IPS-20b (cell line): ENCODE results near the gene CHST11.

Experiments
- H3K27ac ChIP-seq: one replicate; pipeline ENCODE4 v1.5.1; 2013; ENCODE audit warnings: low read length
- H3K27me3 ChIP-seq: 2 replicates; pipeline ENCODE4 v1.6.1; 2013; ENCODE audit warnings: mild to moderate bottlenecking, low read length, inconsistent platforms; ENCODE audit not compliant: insufficient read depth
- H3K36me3 ChIP-seq: 2 replicates; pipeline ENCODE4 v1.6.1; 2013; ENCODE audit warnings: low read depth, mild to moderate bottlenecking, inconsistent platforms, low read length, moderate library complexity; ENCODE audit not compliant: insufficient read depth
- H3K4me1 ChIP-seq: 2 replicates; pipeline ENCODE4 v1.6.1; 2013; ENCODE audit warnings: mild to moderate bottlenecking, control low read depth, inconsistent platforms, low read length, moderate library complexity; ENCODE audit not compliant: insufficient read depth
- H3K4me3 ChIP-seq: 2 replicates; pipeline ENCODE4 v1.5.1; 2013; ENCODE audit warnings: mild to moderate bottlenecking, low read length, inconsistent platforms
- H3K9ac ChIP-seq: 2 replicates; pipeline ENCODE4 v1.6.1; 2013; ENCODE audit warnings: low read depth, mild to moderate bottlenecking, inconsistent platforms, low read length, moderate library complexity
- H3K9me3 ChIP-seq: 2 replicates; pipeline ENCODE4 v1.6.1; 2013; ENCODE audit warnings: mild to moderate bottlenecking, low read depth, low read length, inconsistent platforms; ENCODE audit not compliant: insufficient read depth

Gene CHST11

DNA sequence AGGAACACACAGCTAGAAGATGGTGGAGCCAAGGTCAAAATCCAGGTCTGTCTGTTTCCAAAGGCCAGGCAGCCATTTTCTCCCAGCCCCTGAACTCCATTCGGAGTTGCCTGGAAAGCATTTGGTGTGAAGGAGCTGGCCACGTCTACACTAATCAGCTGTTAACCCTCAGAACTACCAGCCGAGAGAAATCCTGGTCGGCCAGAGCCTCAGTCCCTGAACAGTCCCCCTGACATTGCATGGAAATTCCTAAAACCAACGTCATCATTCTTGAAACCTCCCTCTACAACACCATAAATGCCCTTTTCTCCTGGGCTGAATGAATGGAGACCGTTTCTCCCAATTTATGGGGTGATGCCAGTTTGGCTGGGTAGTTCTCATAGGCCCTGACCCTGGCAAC is 255.7 kb downstream of the CHST11 start:
- H3K27me3 ChIP-seq: no peaks in the 10 kb centered on the region

DNA sequence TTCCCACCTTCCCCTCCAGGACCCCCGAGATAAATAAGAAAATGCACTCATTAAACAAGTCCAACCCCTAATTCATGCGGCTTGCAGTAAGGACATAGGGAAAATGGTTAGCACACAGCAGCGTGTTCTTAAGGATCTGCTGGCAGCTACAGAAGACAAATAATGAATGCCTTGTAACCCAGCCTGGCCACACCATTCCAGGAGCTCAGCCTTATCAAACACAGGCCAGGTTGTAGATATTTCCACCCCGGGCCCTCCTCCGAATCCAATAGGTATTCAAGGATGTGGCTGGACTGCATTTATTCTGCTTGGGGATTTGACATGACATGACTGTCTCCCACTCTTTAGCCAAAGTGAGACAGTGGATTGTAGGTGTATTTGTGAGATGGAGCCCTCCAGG is 256.2 kb downstream of the CHST11 start:
- H3K27ac ChIP-seq: no peak overlapping the region
- H3K9me3 ChIP-seq: no peaks in the 10 kb centered on the region
- no peak overlapping the region for H3K9ac ChIP-seq
- H3K36me3 ChIP-seq: no peaks in the 10 kb centered on the region
- H3K4me3 ChIP-seq: no peak overlapping the region
- peaks cover 24% of the 10 kb centered on the region for H3K4me1 ChIP-seq
- no peaks in the 10 kb centered on the region for H3K27me3 ChIP-seq

More for the DNA sequence above, 255.7 kb downstream of the CHST11 start:
- Histone ChIP-seq H3K4me3 (no peak overlapping the region), H3K9ac (no peak overlapping the region), H3K9me3 (no peaks in the 10 kb centered on the region), H3K27ac (no peak overlapping the region), H3K36me3 (no peaks in the 10 kb centered on the region), H3K4me1 (peaks cover 29% of the 10 kb centered on the region)

DNA sequence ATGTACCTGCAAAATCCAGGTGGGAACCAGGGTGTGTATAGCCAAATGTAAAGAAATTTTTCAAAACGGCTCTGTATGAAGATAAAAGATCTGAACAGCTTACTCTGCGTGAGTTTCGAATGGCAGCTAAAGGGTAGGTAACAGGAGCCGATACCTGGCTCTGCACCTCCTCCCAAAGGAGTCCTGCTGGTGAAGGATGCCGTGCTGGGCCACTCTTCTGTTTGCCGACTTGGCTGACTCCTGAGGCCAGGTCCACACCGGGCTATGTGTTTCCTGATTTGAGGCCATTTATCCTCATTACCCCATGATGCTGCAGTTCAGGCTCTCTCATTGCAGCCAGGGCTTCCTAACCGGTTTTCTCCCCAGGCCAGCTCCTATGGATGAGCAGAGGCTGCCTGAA is 256.7 kb downstream of the CHST11 start:
- Histone ChIP-seq H3K4me1 (peaks cover 21% of the 10 kb centered on the region), H3K36me3 (no peaks in the 10 kb centered on the region)

DNA sequence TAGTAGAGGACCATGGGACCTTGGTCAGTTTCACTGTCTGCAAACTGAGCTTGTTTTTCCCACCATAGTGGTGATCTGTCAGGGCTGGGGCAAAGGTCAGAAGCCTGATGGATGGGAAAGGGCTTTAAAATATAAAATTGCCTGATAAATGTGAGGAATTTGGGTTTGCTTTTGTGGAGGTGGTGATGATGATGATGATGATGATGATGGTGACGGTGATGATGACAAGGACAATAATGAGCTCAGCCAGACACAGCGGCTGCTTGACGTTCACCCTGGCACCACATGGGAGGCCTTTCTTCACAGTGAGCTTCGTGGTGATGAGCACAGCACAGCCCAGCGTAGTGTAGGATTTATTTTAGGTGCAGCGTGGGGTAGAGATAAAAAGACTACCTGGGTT is 257.6 kb downstream of the CHST11 start:
- Histone ChIP-seq H3K4me3 (no peak overlapping the region), H3K4me1 (peaks cover 14% of the 10 kb centered on the region; the same call in 1 of the 2 replicates), H3K27ac (no peak overlapping the region), H3K27me3 (no peaks in the 10 kb centered on the region), H3K9ac (no peak overlapping the region), H3K36me3 (no peaks in the 10 kb centered on the region), H3K9me3 (no peaks in the 10 kb centered on the region)

More for the DNA sequence above, 256.7 kb downstream of the CHST11 start:
- no peaks in the 10 kb centered on the region for H3K9me3 ChIP-seq
- no peak overlapping the region for H3K4me3 ChIP-seq
- H3K27me3 ChIP-seq: no peaks in the 10 kb centered on the region
- H3K27ac ChIP-seq: no peak overlapping the region
- H3K9ac ChIP-seq: no peak overlapping the region

DNA sequence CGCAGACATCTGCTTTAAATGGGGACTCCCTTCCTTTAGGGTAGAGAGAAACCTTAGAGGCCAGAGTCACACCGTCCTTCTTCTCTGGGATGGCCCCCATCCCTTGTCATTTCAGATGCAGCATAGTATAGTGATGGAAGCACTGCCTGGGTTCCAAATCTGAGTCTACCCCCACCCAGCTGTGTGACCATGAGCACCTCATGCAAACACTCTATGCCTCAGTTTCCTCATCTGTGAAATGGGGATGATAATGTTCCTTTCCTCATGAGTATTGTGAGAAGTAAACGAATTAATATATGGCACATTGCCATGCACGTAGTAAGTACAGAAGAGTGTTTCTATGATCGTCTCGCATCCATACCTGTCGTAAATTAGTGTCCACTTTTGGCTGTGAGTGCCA is 259.4 kb downstream of the CHST11 start:
- H3K36me3 ChIP-seq: no peaks in the 10 kb centered on the region
- H3K27ac ChIP-seq: no peak overlapping the region

DNA sequence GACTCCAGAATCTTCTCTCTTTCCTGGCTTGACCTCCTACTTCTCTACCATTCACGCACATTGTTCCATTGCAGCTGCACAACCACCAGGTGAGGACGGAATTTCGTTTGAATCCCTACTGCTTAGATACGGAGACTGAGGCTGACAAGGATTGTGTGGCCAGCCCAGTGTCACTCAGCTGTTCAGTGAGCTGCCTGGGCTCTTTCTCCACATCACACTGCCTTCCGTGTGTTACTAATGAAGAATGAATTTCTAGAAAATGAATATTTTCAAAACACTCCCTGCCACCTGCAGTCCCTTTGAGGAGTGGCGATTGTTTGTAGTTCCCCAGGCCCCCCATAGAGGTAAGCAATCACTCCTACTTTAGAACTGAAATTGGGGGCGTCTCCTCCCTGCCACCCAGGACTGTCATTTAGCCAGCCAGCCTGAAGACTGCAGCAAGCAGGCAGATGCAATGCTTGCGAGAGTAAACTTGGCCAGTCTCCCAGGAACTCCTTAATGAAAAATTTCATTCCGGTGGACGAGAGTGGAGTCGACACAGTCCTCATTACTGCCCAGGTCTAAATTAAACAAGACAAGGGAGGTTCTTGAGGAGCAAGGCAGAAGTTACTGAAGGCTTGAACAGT is 261.7 kb downstream of the CHST11 start:
- H3K4me1 ChIP-seq: peaks cover 13% of the 10 kb centered on the region; the same call in 1 of the 2 replicates
- H3K36me3 ChIP-seq: no peaks in the 10 kb centered on the region
- H3K9ac ChIP-seq: no peak overlapping the region
- no peaks in the 10 kb centered on the region for H3K9me3 ChIP-seq
- no peak overlapping the region for H3K27ac ChIP-seq
- no peak overlapping the region for H3K4me3 ChIP-seq
- no peaks in the 10 kb centered on the region for H3K27me3 ChIP-seq

More for the DNA sequence above, 259.4 kb downstream of the CHST11 start:
- no peaks in the 10 kb centered on the region for H3K27me3 ChIP-seq
- H3K4me3 ChIP-seq: no peak overlapping the region
- no peaks in the 10 kb centered on the region for H3K9me3 ChIP-seq
- H3K4me1 ChIP-seq: peaks cover 8% of the 10 kb centered on the region; the same call in 1 of the 2 replicates
- H3K9ac ChIP-seq: no peak overlapping the region

DNA sequence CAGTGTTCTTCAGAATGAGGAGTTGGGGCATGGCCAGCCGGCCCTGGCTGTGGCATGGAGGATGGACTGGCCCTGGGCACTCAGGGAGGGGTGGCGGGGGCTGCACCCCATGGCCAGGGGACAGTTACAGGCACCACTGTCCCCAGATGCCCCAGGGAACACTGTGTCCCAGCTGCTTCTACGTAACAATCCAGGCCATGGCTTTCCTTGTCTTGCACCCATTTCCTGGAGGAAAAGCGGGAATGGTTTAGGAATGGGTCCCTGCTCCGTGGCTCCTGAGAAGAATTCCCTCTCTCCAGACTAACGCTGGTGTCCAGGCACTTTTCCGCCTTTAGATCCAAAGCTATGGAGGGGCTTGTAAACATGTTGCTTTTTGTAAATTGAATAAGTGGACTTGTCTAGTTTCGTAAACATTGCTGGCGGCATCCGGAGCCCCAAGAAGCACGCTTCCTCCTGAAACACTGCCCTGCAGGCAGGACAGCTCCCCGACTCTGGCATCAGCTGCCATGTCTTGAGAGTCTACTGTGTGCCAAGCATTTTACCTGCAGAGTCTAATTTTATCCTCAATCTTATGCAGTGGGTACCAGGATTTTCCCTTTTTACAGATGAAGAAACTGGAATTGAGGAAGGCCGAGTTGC is 263.1 kb downstream of the CHST11 start:
- no peaks in the 10 kb centered on the region for H3K9me3 ChIP-seq
- no peak overlapping the region for H3K4me3 ChIP-seq
- H3K9ac ChIP-seq: 0 out of 2 replicates have a peak overlapping the region, but pooled peaks have one; percentile 0
- H3K36me3 ChIP-seq: no peaks in the 10 kb centered on the region
- peaks cover 11% of the 10 kb centered on the region; the same call in 1 of the 2 replicates for H3K4me1 ChIP-seq
- no peak overlapping the region for H3K27ac ChIP-seq
- H3K27me3 ChIP-seq: no peaks in the 10 kb centered on the region

DNA sequence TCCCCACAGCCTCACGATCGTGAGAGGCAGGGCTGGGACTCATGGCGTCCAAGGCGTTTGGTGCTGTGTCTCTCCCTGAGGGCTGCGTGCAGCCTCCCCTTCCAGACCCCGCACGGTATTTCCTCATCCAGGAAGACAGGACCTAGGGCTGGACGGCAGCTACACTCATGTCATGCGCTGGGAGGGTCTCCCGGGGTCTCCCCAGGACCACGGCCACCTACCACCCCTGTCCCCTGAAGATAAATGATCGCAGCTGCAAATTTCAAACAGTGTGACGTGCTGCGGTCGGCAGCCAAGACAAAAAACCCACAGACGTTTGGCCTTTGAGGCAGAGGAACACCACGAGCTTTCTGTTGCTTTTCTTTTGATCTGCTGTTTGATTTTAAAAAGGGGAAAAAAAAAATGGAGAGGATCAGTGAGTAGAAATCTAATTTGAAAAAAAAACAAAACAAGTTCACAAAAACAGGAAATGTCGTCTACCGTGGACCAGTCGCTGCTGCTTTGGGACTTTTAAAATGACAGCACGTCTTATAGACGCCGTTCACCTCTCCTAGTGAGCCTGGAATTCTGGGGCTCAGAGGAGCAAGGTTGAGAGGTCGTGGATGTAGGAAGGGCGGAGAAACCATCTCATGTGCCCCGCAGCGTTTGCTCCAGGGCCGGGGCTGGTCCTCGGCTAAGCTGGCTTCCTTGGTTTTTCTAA is 263.7 kb downstream of the CHST11 start:
- no peaks in the 10 kb centered on the region for H3K36me3 ChIP-seq
- no peak overlapping the region for H3K4me3 ChIP-seq
- H3K4me1 ChIP-seq: peaks cover 11% of the 10 kb centered on the region; the same call in 1 of the 2 replicates
- no peaks in the 10 kb centered on the region for H3K9me3 ChIP-seq
- no peak overlapping the region for H3K27ac ChIP-seq
- no peaks in the 10 kb centered on the region for H3K27me3 ChIP-seq
- 0 out of 2 replicates have a peak overlapping the region, but pooled peaks have one; percentile 0 for H3K9ac ChIP-seq

DNA sequence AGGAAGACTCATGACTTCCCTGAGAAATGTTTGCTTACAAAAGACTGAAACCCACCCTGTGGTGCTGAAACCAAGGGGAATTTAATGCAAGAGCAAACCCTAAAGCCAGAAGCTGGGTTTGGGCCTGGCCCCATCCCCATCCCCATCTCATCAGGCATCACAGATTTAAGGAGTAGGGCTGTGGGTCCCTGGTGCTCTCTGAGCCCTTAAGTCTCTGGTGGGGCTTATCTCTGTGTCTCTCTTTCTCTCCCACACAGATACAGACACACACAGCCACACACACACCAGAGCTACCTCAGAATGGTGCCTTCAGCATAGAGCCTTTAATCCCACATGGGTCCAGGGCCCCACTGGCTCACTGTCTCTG is 264.3 kb downstream of the CHST11 start:
- Histone ChIP-seq H3K27ac (no peak overlapping the region), H3K36me3 (no peaks in the 10 kb centered on the region), H3K9me3 (no peaks in the 10 kb centered on the region), H3K9ac (no peak overlapping the region), H3K4me3 (no peak overlapping the region), H3K4me1 (peaks cover 11% of the 10 kb centered on the region; the same call in 1 of the 2 replicates), H3K27me3 (no peaks in the 10 kb centered on the region)

DNA sequence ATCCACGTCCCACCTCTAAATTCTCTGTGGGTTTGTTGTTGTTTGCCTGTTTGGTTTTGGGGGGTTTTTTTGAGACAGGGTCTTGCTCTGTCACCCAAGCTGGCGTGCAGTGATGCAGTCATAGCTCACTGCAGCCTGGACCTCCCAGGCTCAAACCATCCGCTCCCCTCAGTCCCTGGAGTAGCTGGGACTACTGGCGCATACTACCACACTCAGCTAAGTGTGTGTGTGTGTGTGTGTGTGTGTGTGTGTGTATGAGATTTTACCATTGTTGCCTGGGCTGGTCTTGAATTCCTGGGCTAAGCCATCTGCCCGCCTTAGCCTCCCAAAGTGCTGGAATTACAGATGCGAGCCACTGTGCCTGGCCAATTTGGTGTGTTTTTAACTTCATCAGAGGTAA is 265.2 kb downstream of the CHST11 start:
- H3K27ac ChIP-seq: no peak overlapping the region
- H3K27me3 ChIP-seq: no peaks in the 10 kb centered on the region
- H3K4me3 ChIP-seq: no peak overlapping the region
- no peak overlapping the region for H3K9ac ChIP-seq
- no peaks in the 10 kb centered on the region for H3K9me3 ChIP-seq
- peaks cover 11% of the 10 kb centered on the region; the same call in 1 of the 2 replicates for H3K4me1 ChIP-seq
- no peaks in the 10 kb centered on the region for H3K36me3 ChIP-seq

DNA sequence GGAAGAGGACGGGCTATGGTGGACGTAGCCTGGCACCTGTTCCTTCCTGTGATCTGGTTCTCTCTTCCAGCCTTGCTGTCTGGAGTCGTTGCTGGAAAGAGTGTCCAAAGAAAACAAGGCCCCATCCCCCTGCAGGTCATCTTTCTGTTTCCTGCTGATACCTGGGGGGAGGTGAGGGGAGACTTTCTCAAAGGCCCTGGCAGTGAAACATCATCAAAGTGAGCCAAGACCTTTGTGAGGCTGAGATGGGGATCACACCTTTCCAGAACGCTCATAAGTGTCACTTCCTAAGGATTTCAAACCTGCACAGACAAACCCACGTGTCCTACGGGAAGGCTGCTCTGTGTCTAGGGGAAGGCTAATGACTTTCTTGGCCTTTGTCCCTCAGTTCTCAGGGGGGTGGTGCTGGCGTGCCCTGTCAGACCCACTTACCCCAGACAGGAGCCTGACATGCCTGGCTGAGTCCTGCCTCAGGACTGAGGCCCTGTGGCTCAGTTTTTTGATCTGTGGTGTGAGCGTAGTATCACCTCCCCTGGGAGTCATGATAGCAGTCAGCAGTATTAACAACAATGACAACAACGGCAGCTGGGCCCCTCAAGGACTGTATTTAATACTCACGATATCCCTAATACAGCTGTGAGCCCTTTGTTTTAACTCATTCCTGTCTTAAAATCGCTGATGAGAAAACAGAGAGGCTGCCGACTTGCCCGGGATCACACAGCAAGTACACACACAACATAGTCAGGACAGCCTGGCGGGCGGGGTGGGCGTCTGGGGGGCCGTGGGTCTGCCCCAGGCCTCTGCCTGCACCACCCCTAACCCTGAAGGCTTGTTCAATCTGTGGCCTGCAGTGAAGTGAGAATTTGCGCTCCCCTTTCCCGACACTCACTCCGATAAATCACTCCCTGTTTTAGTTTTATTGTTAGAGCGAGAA is 266.1 kb downstream of the CHST11 start:
- Histone ChIP-seq H3K27ac (no peak overlapping the region), H3K4me1 (peaks cover 11% of the 10 kb centered on the region; the same call in 1 of the 2 replicates), H3K9me3 (no peaks in the 10 kb centered on the region), H3K27me3 (no peaks in the 10 kb centered on the region), H3K36me3 (no peaks in the 10 kb centered on the region), H3K9ac (peak overlapping the region; percentile 4; the same call in 1 of the 2 replicates), H3K4me3 (no peak overlapping the region)
